GM12878 (cell line): ENCODE measurements around the gene PRMT2. TPM values are rescaled to one million over a fixed set of nuclear protein-coding genes. Genes with fewer than 3 reads are reported as not detected.
"Not testable (repeated sequence)": the region's sequence is repeated elsewhere in the genome, so short reads cannot be mapped to it uniquely, and the experiment has no call there.

ENCODE experiments used
- ATAC-seq: fragments of 200-7000 bp; cut with Tn5 transposase; 3 replicates; pipeline ENCODE4 v1.9.1; 2020; ENCODE audit warnings: mild to moderate bottlenecking, moderate library complexity
- BruUV-seq: library from RNA; stranded (reverse); fragments of 400-500 nt; replicated peaks from 2 replicates; lab custom pipeline; 2021; lab: Mats Ljungman, UMichigan
- CTCF ChIA-PET: fragments of 300-600 bp; sonication (Branson Sonifier 250); formaldehyde crosslinking; extraction: SDS; loops from one replicate; lab custom pipeline; 2021; ENCODE audit warnings: inconsistent platforms; lab: Yijun Ruan, JAX
- POLR2A ChIA-PET: fragments of 350-600 bp; formaldehyde crosslinking; extraction: SDS; loops from one replicate; lab custom pipeline; 2021; ENCODE audit warnings: inconsistent platforms; lab: Charles Lee
- RAD21 ChIA-PET: fragments of 300-600 bp; sonication (Branson Sonifier 250); formaldehyde crosslinking; loops from one replicate; lab custom pipeline; 2023; ENCODE audit warnings: antibody characterized with exemption; ENCODE audit not compliant: unreplicated experiment; lab: Charles Lee
- SMC1A ChIA-PET: fragments of 300-600 bp; sonication (Branson Sonifier 250); formaldehyde crosslinking; loops from one replicate; lab custom pipeline; 2023; ENCODE audit not compliant: unreplicated experiment, uncharacterized antibody; lab: Charles Lee
- DNase-seq: peaks from one replicate; pipeline ENCODE4 v3.0.0-alpha.2; 2011; ENCODE audit warnings: low read depth, low spot score
- FAIRE-seq: peaks from 3 replicates; lab custom pipeline; 2011; peaks lifted over from hg19 to GRCh38; lab: Jason Lieb, UNC
- H2AFZ ChIP-seq: 2 replicates; pipeline ENCODE4 v1.6.0; 2011; ENCODE audit warnings: low read depth, low read length, control low read depth; ENCODE audit not compliant: control insufficient read depth
- H3K27ac ChIP-seq: 2 replicates; pipeline ENCODE4 v1.5.1; 2011; ENCODE audit warnings: control low read depth; ENCODE audit not compliant: control insufficient read depth, insufficient read depth
- H3K27me3 ChIP-seq, 2 experiments: replicated peaks in 1 of 2; 2 replicates each; pipeline versions ENCODE4 v1.6.0 to v1.6.1; 2011; ENCODE audit warnings: low read length in 1 of 2; ENCODE audit not compliant: control insufficient read depth in 2 of 2, insufficient read depth in 2 of 2
- H3K36me3 ChIP-seq, 2 experiments: 2 replicates each; pipeline ENCODE4 v1.5.1; 2011; ENCODE audit warnings: low read length in 1 of 2; ENCODE audit not compliant: control insufficient read depth in 2 of 2, insufficient read depth in 2 of 2
- H3K4me1 ChIP-seq: 2 replicates; pipeline ENCODE4 v1.6.1; 2011; ENCODE audit warnings: mild to moderate bottlenecking, low read length, moderate library complexity, mixed read lengths; ENCODE audit not compliant: control insufficient read depth, insufficient read depth
- H3K4me2 ChIP-seq: 2 replicates; pipeline ENCODE4 v1.6.0; 2011; ENCODE audit warnings: control low read depth; ENCODE audit not compliant: control insufficient read depth, insufficient read depth
- H3K4me3 ChIP-seq: fragments of 200-600 bp; sonication (generic); 2 replicates; pipeline ENCODE4 v1.5.1; 2016
- H3K79me2 ChIP-seq: 2 replicates; pipeline ENCODE4 v1.6.0; 2011; ENCODE audit warnings: low read length; ENCODE audit not compliant: control insufficient read depth, insufficient read depth
- H3K9ac ChIP-seq: 2 replicates; pipeline ENCODE4 v1.8.0; 2011; ENCODE audit warnings: low read length, control low read depth, mixed read lengths; ENCODE audit not compliant: control insufficient read depth, insufficient read depth
- H3K9me3 ChIP-seq: replicated peaks from 3 replicates; pipeline ENCODE4 v1.5.1; 2011; ENCODE audit warnings: mild to moderate bottlenecking, low read length; ENCODE audit not compliant: control insufficient read depth, insufficient read depth
- H4K20me1 ChIP-seq: 2 replicates; pipeline ENCODE4 v1.6.0; 2011; ENCODE audit not compliant: control insufficient read depth, insufficient read depth
- WGBS: methylation state at CpG from one replicate; pipeline ENCODE4 v1.1.6; 2016; ENCODE audit warnings: low lambda C conversion rate; ENCODE audit not compliant: insufficient replicate concordance, insufficient coverage; ENCODE audit errors: missing lambda C conversion rate; 5-methylcytosine and 5-hydroxymethylcytosine counted together
- in situ Hi-C: fragments of 300-500 bp; cut with MboI; formaldehyde crosslinking; loops from 9 replicates; pipeline ENCODE4 v1.14.3; 2018; ENCODE audit warnings: mixed read lengths
- intact Hi-C: fragments of 100-400 bp; cut with micrococcal nuclease; formaldehyde crosslinking; loops from one replicate; pipeline ENCODE4 v1.14.2; 2022; ENCODE audit not compliant: unreplicated experiment
- polyA plus RNA-seq, 11 experiments: library from polyadenylated mRNA; depleted of rRNA in 4 of 11; unstranded in 6 of 11; stranded (reverse) in 5 of 11; fragments of >200 nt; fragmentation: Nextera tagmentation in 4 of 11; fragmentation: Illumina TruSeq in 1 of 11; extraction: Ambion mirVana in 4 of 11; extraction: Trizol in 1 of 11; gene quantifications; 1 replicate in 1 of 11; 2 replicates in 10 of 11; pipeline versions ENCODE4 v1.2.1 to v1.2.3, GENCODE V29; 2011 to 2016; ENCODE audit warnings: inconsistent platforms in 2 of 11, missing spikeins in 2 of 11, low read depth in 1 of 11
- total RNA-seq, 4 experiments: library from RNA; depleted of rRNA in 3 of 4; stranded (reverse); fragments of >200 nt in 3 of 4; fragmentation: Illumina TruSeq in 1 of 4; extraction: Trizol in 1 of 4; gene quantifications; 2 replicates each; pipeline versions ENCODE4 v1.2.1 to v1.2.3, GENCODE V29; 2013 to 2021

The PRMT2 gene
- total and polyA plus RNA-seq, 10 of the 15 experiments (the other 5 are each of a cell fraction or from before 2014, with no cell fraction given), result 16.1 to 48.6 (median 36.2) TPM

DNA sequence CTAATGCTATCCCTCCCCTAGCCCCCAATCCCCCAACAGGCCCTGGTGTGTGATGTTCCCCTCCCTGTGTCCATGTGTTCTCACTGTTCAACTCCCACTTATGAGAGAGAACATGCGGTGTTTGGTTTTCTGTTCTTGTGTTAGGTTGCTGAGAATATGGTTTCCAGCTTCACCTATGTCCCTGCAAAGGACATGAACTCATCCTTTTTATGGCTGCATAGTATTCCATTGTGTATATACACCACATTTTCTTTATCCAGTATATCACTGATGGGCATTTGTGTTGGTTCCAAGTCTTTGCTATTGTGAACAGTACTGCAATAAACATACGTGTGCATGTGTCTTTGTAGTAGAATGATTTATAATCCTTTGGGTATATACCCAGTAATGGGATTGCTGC, 41.1 kb downstream of the PRMT2 start:
- H3K36me3 ChIP-seq, DNase-seq, H3K4me3 ChIP-seq, intact Hi-C loops, RAD21 ChIA-PET, SMC1A ChIA-PET, ATAC-seq, H3K79me2 ChIP-seq, BruUV-seq, H4K20me1 ChIP-seq, H3K4me1 ChIP-seq, H2AFZ ChIP-seq, FAIRE-seq, POLR2A ChIA-PET, H3K27ac ChIP-seq, H3K4me2 ChIP-seq, in situ Hi-C loops, H3K27me3 ChIP-seq, H3K9me3 ChIP-seq, H3K9ac ChIP-seq: not testable (repeated sequence)
- 36% methylated on average over 2 of the region's 2 CpGs for WGBS
- CTCF ChIA-PET, result interaction anchor here (0.8 kb wide), 1 partner anchor 15 kb away, joined by 4 read pairs; no protein-coding TSS in a partner anchor

DNA sequence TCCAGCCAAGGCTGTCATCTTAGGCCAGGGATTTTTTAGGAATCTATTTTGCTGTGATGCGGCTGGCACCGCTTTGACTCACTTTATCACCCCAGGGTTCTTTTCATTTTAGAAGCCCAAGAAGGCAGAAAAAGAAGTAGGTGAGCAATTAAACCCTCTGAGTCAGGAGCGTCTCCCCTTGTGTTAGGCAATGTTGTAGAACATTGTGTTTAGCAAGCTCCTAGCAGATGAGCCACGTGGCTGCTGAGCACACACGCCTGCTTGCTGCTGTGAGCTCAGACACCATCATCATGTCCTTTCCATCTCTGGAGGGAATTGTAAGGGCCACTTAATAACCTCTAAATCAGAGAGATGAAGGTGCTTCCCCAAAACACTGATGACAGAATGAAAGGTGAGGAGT, 46.1 kb downstream of the PRMT2 start:
- POLR2A ChIA-PET, H3K9me3 ChIP-seq, H3K4me3 ChIP-seq, ATAC-seq, DNase-seq, H3K79me2 ChIP-seq, BruUV-seq, H3K9ac ChIP-seq, H3K27me3 ChIP-seq, H3K27ac ChIP-seq, H3K36me3 ChIP-seq, in situ Hi-C loops, CTCF ChIA-PET, intact Hi-C loops, RAD21 ChIA-PET, FAIRE-seq, H3K4me1 ChIP-seq, H4K20me1 ChIP-seq, H3K4me2 ChIP-seq, SMC1A ChIA-PET, H2AFZ ChIP-seq: not testable (repeated sequence)
- 65% methylated on average over 5 of the region's 5 CpGs for WGBS

- H3K9me3 ChIP-seq, SMC1A ChIA-PET, H3K4me1 ChIP-seq, H3K27ac ChIP-seq, DNase-seq, H3K4me3 ChIP-seq, BruUV-seq, H3K9ac ChIP-seq, H2AFZ ChIP-seq, POLR2A ChIA-PET, intact Hi-C loops, CTCF ChIA-PET, ATAC-seq, FAIRE-seq, in situ Hi-C loops, H3K36me3 ChIP-seq, H3K4me2 ChIP-seq, H3K27me3 ChIP-seq, H3K79me2 ChIP-seq, RAD21 ChIA-PET, H4K20me1 ChIP-seq: not testable (repeated sequence)
- no CpG with 5 or more reads among the region's 81 CpGs for WGBS
Measured at GRCh38 chr21:46698652-46699051, 63.2 kb downstream of the PRMT2 start.

DNA sequence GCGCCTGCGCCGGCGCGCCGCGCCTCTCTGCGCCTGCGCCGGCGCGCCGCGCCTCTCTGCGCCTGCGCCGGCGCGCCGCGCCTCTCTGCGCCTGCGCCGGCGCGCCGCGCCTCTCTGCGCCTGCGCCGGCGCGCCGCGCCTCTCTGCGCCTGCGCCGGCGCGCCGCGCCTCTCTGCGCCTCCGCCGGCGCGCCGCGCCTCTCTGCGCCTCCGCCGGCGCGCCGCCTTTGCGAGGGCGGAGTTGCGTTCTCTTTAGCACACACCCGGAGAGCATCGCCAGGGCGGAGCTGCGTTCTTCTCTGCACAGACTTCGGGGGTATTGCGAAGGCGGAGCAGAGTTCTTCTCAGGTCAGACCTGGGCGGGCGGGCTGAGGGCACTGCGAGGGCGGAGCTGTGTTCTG, 63.6 kb downstream of the PRMT2 start:
- ATAC-seq, DNase-seq, BruUV-seq: not testable (repeated sequence)

More for the DNA sequence above, 63.6 kb downstream of the PRMT2 start:
- H3K9ac ChIP-seq, H3K4me1 ChIP-seq, H2AFZ ChIP-seq, H3K79me2 ChIP-seq, CTCF ChIA-PET, RAD21 ChIA-PET, H3K9me3 ChIP-seq, intact Hi-C loops, FAIRE-seq, POLR2A ChIA-PET, SMC1A ChIA-PET, in situ Hi-C loops, H3K27me3 ChIP-seq, H3K27ac ChIP-seq, H3K4me3 ChIP-seq, H3K36me3 ChIP-seq, H4K20me1 ChIP-seq, H3K4me2 ChIP-seq: not testable (repeated sequence)
- no CpG with 5 or more reads among the region's 69 CpGs for WGBS
